ENCODE results near the gene APRT.
"Not testable (repeated sequence)": the region's sequence is repeated elsewhere in the genome, so short reads cannot be mapped to it uniquely, and the experiment has no call there.

GRCh38 chr16:88788749-88789148 is 23.0 kb downstream of the APRT start:
- not testable (repeated sequence) for TF ChIP-seq CTCF, POLR2A (IDR thresholded peaks at IDR 0.05)

Measured in uterus (tissue), 2 donors.